HT-29 (cell line): ENCODE results near the gene MLH1. TPM values are rescaled to one million over a fixed set of nuclear protein-coding genes. Genes with fewer than 3 reads are reported as not detected.
A peak's percentile ranks its signal among the peaks of the same experiment; 100 is the strongest.

ENCODE experiments used
- DNase-seq: peaks from one replicate; pipeline ENCODE4 v3.0.0-alpha.2; 2015; ENCODE audit warnings: low spot score
- total RNA-seq: library from RNA; depleted of rRNA; stranded (reverse); fragments of >200 nt; shearing (Covaris generic); gene quantifications from 2 replicates; pipeline ENCODE4 v1.2.3, GENCODE V29; 2014

The MLH1 gene
- total RNA-seq, 1 experiment from 2014 or later, result 34.4 TPM

DNA sequence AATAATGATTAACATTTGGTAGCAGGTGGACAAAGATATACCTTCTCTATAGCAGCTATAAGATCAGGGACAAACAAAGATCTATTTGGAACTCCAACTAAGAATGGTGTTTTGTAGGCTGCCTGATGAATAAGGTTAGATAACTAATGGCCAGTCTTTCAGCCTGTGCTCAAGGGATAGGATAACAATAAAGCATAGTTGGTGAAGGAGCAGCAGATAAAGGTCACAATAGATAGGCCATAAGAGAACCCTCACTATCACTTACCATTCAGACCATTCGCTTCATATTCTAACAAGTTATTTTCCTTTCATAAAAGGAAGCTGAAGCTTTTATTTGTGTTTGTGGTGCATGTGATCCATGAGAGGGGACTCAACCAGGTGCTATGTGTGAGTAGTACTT is 20.2 kb upstream of the MLH1 start:
- no peak for DNase-seq

- no peak for DNase-seq
Observed at GRCh38 chr3:36981006-36981405, 12.3 kb upstream of the MLH1 start.

GRCh38 chr3:36988356-36988755 is 5.0 kb upstream of the MLH1 start:
- no peak for DNase-seq

DNA sequence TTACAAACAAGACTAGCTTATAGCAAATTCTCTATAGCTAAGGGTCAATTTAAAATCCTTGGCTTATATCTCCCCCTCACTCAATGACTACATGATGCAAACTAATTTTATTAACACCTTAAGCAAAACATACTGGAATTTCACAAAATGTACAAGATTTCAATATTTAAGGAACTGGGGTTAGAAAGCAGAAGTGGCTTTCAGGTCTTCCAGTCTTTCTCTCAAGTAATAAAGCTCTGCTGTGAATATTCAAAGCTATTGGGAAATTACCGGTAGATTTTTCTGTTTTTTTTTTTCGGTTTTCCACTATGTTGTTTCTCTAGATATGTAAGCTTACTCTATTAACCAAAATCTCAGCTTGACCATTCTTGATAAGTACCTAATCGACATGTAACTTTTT is 4.3 kb upstream of the MLH1 start:
- no peak for DNase-seq

- DNase-seq, result no peak
Observed at GRCh38 chr3:36989568-36989967, 3.8 kb upstream of the MLH1 start.

- DNase-seq, result no peak
Observed at GRCh38 chr3:36991147-36991546, 2.2 kb upstream of the MLH1 start.

- peak; percentile 17 for DNase-seq
Observed at GRCh38 chr3:36991923-36992805, 1.2 kb upstream of the MLH1 start.

- no peak for DNase-seq
Observed at GRCh38 chr3:36992806-36993325, 452 bp upstream of the MLH1 start, which contains the start of gene EPM2AIP1. EPM2AIP1 (minus strand) TSS chr3:36993131; CDS start chr3:36993077, 54 bp downstream.

GRCh38 chr3:37014620-37015019 is 21.3 kb downstream of the MLH1 start:
- DNase-seq, result no peak

DNA sequence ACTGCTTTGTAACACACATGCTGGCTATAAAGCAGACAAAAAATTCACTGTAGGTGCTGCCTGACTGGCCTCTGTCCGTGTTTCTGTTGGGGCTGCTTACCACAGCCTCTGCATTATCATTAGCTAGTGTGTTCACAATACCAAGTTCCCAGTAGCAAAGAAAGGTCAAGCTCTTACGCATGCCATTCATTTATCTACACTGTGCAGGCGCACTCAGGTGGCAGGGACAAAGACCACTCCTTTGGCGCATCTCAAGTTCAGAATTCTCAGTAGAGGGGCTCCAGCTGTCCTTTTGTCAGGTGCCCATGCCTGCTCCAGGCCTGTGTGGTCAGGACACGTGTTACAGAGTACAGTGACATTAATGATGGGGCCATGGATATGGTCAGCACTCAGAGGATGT is 22.3 kb downstream of the MLH1 start:
- DNase-seq, result no peak

GRCh38 chr3:37016903-37017302 is 23.6 kb downstream of the MLH1 start:
- DNase-seq, result no peak

DNA sequence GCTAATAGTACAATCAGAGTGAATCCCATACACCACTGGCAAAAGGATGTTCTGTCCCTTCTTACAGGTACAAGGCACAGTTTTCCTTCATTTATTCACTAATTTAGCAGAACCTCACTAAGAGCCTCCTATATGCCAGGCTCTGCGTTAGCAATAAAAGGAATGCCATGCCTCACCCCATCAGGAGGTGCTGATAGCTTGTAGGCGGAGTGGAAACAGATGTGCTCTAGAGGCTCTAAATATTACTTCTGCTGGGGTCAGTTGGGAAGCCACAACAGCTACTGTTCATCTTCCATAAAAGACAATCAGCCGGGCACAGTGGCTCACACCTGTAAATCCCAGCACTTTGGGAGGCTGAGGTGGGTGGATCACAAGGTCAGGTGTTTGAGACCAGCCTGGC is 24.4 kb downstream of the MLH1 start:
- no peak for DNase-seq

DNA sequence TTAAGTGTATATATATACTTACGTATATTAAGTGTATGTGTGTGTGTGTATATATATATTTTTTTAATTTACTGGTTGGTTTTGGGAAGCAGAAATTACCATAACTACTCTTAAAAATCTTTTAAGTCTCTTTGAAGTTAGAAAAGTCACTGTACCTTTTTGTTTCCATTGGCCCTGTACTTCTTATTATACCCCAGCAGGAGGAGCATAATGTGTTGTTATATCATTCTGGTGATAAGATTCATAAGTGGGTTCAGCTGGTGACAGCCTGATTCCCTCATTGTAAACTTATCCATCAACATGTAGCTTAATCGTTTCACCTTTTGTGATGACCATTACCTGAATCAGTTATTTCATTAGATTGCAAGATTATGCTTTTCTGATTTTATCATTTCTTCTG is 30.8 kb downstream of the MLH1 start:
- peak; percentile 2 for DNase-seq

GRCh38 chr3:37024820-37025405 is 31.6 kb downstream of the MLH1 start:
- DNase-seq, result no peak

- DNase-seq, result no peak
Observed at GRCh38 chr3:37025561-37026335, 32.4 kb downstream of the MLH1 start.

- no peak for DNase-seq
Observed at GRCh38 chr3:37026851-37027250, 33.5 kb downstream of the MLH1 start.

DNA sequence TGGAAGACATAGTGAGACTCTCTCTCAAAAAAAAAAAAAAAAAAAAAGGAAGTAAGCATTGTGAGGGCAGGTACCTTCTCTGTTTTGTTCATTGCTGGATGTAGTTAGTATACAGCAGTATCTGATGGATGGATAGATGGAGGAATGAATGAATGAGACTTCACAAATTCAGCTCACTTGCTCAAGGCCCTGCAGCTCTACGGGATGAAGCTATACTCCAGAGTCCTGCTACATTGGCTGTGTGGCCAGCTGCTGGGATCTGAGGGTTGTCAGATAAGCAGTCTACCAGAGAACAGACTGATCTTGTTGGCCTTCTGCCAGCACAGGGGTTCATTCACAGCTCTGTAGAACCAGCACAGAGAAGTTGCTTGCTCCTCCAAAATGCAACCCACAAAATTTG is 35.0 kb downstream of the MLH1 start:
- no peak for DNase-seq

DNA sequence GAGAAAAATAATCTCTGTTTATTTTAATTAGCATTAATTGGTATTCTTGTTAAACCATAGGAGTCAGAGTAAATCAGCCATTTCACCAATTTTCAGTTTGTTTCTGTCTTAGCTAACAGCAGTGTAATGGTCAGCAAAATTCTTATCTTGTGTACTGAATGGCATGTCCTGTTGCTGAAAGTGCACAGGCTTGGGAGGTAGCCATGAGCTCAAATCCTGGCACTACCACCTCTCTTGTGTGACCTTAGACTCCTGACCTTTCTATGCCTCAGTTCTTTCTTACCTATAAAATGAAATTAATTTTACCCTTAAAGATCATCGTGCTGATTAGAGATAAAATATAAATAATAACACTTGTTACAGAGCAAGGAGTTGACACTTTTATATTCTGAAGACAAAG is 35.8 kb downstream of the MLH1 start:
- DNase-seq, result no peak

- DNase-seq, result no peak
Observed at GRCh38 chr3:37029516-37030163, 36.3 kb downstream of the MLH1 start.

- DNase-seq, result no peak
Observed at GRCh38 chr3:37030588-37030987, 37.3 kb downstream of the MLH1 start.

- DNase-seq, result no peak
Observed at GRCh38 chr3:37031096-37031682, 37.9 kb downstream of the MLH1 start.
